HCT116 (cell line): ENCODE results near the gene WEE1.

Source experiments
- POLR2A ChIP-seq: IDR thresholded peaks from 2 replicates; pipeline ENCODE4 v1.7.0; 2011; ENCODE audit warnings: borderline replicate concordance; ENCODE audit not compliant: insufficient read depth, insufficient read length; ENCODE audit errors: extremely low read depth
- SIN3A ChIP-seq: IDR thresholded peaks from 2 replicates; pipeline ENCODE4 v1.6.1; 2012; ENCODE audit warnings: low read depth
- YY1 ChIP-seq: IDR thresholded peaks from 2 replicates; pipeline ENCODE4 v1.6.1; 2011; ENCODE audit warnings: low read length, low read depth, moderate library complexity, mild to moderate bottlenecking; ENCODE audit not compliant: insufficient replicate concordance; ENCODE audit errors: extremely low read depth
- TF ChIP-seq, protein P1 (sequence below), 3 experiments: fragments of 200-600 bp in 1 of 3; sonication (generic) in 1 of 3; IDR thresholded peaks in 2 of 3; conservative IDR thresholded peaks in 1 of 3; 2 replicates each; pipeline ENCODE4 v1.5.1; 2012 to 2017; ENCODE audit warnings: low read depth in 2 of 3, low read length in 2 of 3, antibody characterized with exemption in 1 of 3, borderline replicate concordance in 1 of 3, control low read depth in 1 of 3, mild to moderate bottlenecking in 1 of 3, mixed read lengths in 1 of 3, mixed run types in 1 of 3, moderate library complexity in 1 of 3; ENCODE audit not compliant: insufficient read depth in 1 of 3

DNA sequence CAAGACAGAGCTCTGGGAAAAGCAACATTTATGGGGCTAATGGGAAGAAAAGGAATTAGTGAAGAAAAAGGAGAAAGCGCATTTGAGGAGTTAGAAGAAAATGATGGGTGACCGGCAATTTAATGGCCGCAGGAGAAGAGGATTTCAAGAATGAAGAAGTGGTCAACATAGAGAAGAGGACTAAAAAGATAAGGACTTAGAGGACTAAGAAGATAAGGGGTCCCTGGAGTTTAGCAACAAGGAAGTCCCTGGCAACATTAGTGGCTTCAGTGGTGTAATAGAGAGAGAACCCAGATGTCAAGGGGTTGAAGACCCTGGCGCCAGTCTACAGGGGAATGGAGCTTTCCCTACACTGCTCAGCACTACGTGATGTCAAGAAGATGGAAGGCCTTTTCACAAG lies 32.3 kb downstream of the WEE1 start:
- TF ChIP-seq SIN3A, result no peak
- no peak for TF ChIP-seq YY1
- TF ChIP-seq POLR2A, result no peak
- TF ChIP-seq, protein P1, sequence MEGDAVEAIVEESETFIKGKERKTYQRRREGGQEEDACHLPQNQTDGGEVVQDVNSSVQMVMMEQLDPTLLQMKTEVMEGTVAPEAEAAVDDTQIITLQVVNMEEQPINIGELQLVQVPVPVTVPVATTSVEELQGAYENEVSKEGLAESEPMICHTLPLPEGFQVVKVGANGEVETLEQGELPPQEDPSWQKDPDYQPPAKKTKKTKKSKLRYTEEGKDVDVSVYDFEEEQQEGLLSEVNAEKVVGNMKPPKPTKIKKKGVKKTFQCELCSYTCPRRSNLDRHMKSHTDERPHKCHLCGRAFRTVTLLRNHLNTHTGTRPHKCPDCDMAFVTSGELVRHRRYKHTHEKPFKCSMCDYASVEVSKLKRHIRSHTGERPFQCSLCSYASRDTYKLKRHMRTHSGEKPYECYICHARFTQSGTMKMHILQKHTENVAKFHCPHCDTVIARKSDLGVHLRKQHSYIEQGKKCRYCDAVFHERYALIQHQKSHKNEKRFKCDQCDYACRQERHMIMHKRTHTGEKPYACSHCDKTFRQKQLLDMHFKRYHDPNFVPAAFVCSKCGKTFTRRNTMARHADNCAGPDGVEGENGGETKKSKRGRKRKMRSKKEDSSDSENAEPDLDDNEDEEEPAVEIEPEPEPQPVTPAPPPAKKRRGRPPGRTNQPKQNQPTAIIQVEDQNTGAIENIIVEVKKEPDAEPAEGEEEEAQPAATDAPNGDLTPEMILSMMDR (IDR thresholded peaks at IDR 0.05 in 2 of 3, conservative IDR thresholded peaks at IDR 0.05 in 1 of 3; ENCODE audit: borderline replicate concordance in 1 of 3, insufficient read depth in 1 of 3, low read depth in 2 of 3, low read length in 2 of 3), result no peak
